ENCODE results near the gene KCNH6. TPM values are rescaled to one million over a fixed set of nuclear protein-coding genes. Genes with fewer than 3 reads are reported as not detected.
A peak's percentile ranks its signal among the peaks of the same experiment; 100 is the strongest.

Gene KCNH6
- total RNA-seq, 5 donors from 2014 or later (not counting 1 experiment from before 2014, with no cell fraction given) = not detected

- H3K9me3 Mint-ChIP-seq = no peaks in the 10 kb centered on the region
- peaks cover 34 to 38% of the 10 kb centered on the region in 2 donors for H3K27me3 Mint-ChIP-seq
- H3K36me3 Mint-ChIP-seq = no peaks in the 10 kb centered on the region
- peaks cover 3 to 55% of the 10 kb centered on the region in 2 experiments for H3K27me3 ChIP-seq (replicated peaks in 1 of 2; ENCODE audit: control insufficient read depth in 2 of 2, extremely low read depth in 1 of 2, insufficient read depth in 2 of 2, low read length in 1 of 2)
- no peak overlapping the region for H3K27ac Mint-ChIP-seq
- H3K4me3 ChIP-seq (ENCODE audit: control insufficient read depth in 1 of 2, extremely low read depth in 1 of 2, low read length in 1 of 2) = no peak overlapping the region
- peak overlapping the region in 1 of 3 donors; percentile 29 for H3K4me3 Mint-ChIP-seq
- no peak for DNase-seq
- peaks cover 0 to 12% of the 10 kb centered on the region in 2 experiments for H3K4me1 ChIP-seq (ENCODE audit: control insufficient read depth in 1 of 2, extremely low read depth in 1 of 2, insufficient read depth in 2 of 2, low read length in 2 of 2)
- POLR2A ChIA-PET = no interaction called here
- CTCF ChIA-PET = interaction anchor here in 1 of 2 donors (0.7 kb wide), 2 partner anchors 81 to 109 kb away, joined by 4 to 7 read pairs; no protein-coding TSS in a partner anchor
- H3K4me1 Mint-ChIP-seq = peaks cover 0 to 9% (median 6%) of the 10 kb centered on the region in 3 donors
- 94% methylated on average over 4 of the region's 4 CpGs for WGBS (ENCODE audit: insufficient coverage)
- no peaks in the 10 kb centered on the region for H3K9me3 ChIP-seq
- ATAC-seq (replicated peaks in 1 of 4) = no peak
- no peak overlapping the region for H3K27ac ChIP-seq (ENCODE audit: low read length)
- no peaks in the 10 kb centered on the region for H3K36me3 ChIP-seq (ENCODE audit: control insufficient read depth in 2 of 2, extremely low read depth in 1 of 2, insufficient read depth in 1 of 2, low read length in 1 of 2)
Observed at GRCh38 chr17:63537001-63537400, 13.8 kb downstream of the KCNH6 start.

GRCh38 chr17:63537991-63538692, 15.0 kb downstream of the KCNH6 start:
- peaks cover 0 to 9% (median 6%) of the 10 kb centered on the region in 3 donors for H3K4me1 Mint-ChIP-seq
- ChIA-PET CTCF (no interaction called here), POLR2A (no interaction called here)
- H3K36me3 ChIP-seq (ENCODE audit: control insufficient read depth in 2 of 2, extremely low read depth in 1 of 2, insufficient read depth in 1 of 2, low read length in 1 of 2) = no peaks in the 10 kb centered on the region
- no peak overlapping the region for H3K27ac Mint-ChIP-seq
- H3K4me3 ChIP-seq (ENCODE audit: control insufficient read depth in 1 of 2, extremely low read depth in 1 of 2, low read length in 1 of 2) = no peak overlapping the region
- peaks cover 0 to 12% of the 10 kb centered on the region in 2 experiments for H3K4me1 ChIP-seq (ENCODE audit: control insufficient read depth in 1 of 2, extremely low read depth in 1 of 2, insufficient read depth in 2 of 2, low read length in 2 of 2)
- no peaks in the 10 kb centered on the region for H3K9me3 ChIP-seq
- DNase-seq (peak in 1 of 35 experiments; percentile 6), ATAC-seq (replicated peaks in 1 of 4) (peak in 3 of 4 experiments; percentile 26 to 42 (median 33))
- no peaks in the 10 kb centered on the region for H3K9me3 Mint-ChIP-seq
- peak overlapping the region in 2 of 3 donors; percentile 30 to 34 for H3K4me3 Mint-ChIP-seq
- H3K27ac ChIP-seq (ENCODE audit: low read length) = no peak overlapping the region
- H3K36me3 Mint-ChIP-seq = no peaks in the 10 kb centered on the region
- WGBS (ENCODE audit: insufficient coverage) = 17% methylated on average over 36 of the region's 62 CpGs
- H3K27me3 ChIP-seq (replicated peaks in 1 of 2; ENCODE audit: control insufficient read depth in 2 of 2, extremely low read depth in 1 of 2, insufficient read depth in 2 of 2, low read length in 1 of 2) = peaks cover 3 to 59% of the 10 kb centered on the region in 2 experiments
- H3K27me3 Mint-ChIP-seq = peaks cover 34 to 38% of the 10 kb centered on the region in 2 donors

GRCh38 chr17:63538693-63539595, 15.8 kb downstream of the KCNH6 start:
- H3K36me3 ChIP-seq (ENCODE audit: control insufficient read depth in 2 of 2, extremely low read depth in 1 of 2, insufficient read depth in 1 of 2, low read length in 1 of 2) = no peaks in the 10 kb centered on the region
- no peak overlapping the region for H3K27ac ChIP-seq (ENCODE audit: low read length)
- peaks cover 0 to 9% (median 6%) of the 10 kb centered on the region in 3 donors for H3K4me1 Mint-ChIP-seq
- 76% methylated on average over 8 of the region's 9 CpGs for WGBS (ENCODE audit: insufficient coverage)
- peak overlapping the region in 1 of 3 donors; percentile 30 for H3K4me3 Mint-ChIP-seq
- peaks cover 0 to 12% of the 10 kb centered on the region in 2 experiments for H3K4me1 ChIP-seq (ENCODE audit: control insufficient read depth in 1 of 2, extremely low read depth in 1 of 2, insufficient read depth in 2 of 2, low read length in 2 of 2)
- DNase-seq = no peak
- H3K27ac Mint-ChIP-seq = peak overlapping the region in 1 of 2 donors; percentile 15
- H3K36me3 Mint-ChIP-seq = no peaks in the 10 kb centered on the region
- no peak for ATAC-seq (replicated peaks in 1 of 4)
- H3K9me3 Mint-ChIP-seq = no peaks in the 10 kb centered on the region
- no peak overlapping the region for H3K4me3 ChIP-seq (ENCODE audit: control insufficient read depth in 1 of 2, extremely low read depth in 1 of 2, low read length in 1 of 2)
- ChIA-PET POLR2A (no interaction called here), CTCF (interaction anchor here in 1 of 2 donors (0.6 kb wide), 1 partner anchor 9 kb away, joined by 3 read pairs; no protein-coding TSS in a partner anchor)
- H3K27me3 ChIP-seq (replicated peaks in 1 of 2; ENCODE audit: control insufficient read depth in 2 of 2, extremely low read depth in 1 of 2, insufficient read depth in 2 of 2, low read length in 1 of 2) = peaks cover 3 to 59% of the 10 kb centered on the region in 2 experiments
- H3K9me3 ChIP-seq = no peaks in the 10 kb centered on the region
- H3K27me3 Mint-ChIP-seq = peaks cover 34 to 38% of the 10 kb centered on the region in 2 donors

GRCh38 chr17:63540590-63540989, 17.4 kb downstream of the KCNH6 start:
- H3K9me3 ChIP-seq = no peaks in the 10 kb centered on the region
- no peak overlapping the region for H3K4me3 ChIP-seq (ENCODE audit: control insufficient read depth in 1 of 2, extremely low read depth in 1 of 2, low read length in 1 of 2)
- Mint-ChIP-seq H3K36me3 (no peaks in the 10 kb centered on the region), H3K27ac (no peak overlapping the region), H3K4me1 (peaks cover 0 to 9% (median 6%) of the 10 kb centered on the region in 3 donors), H3K27me3 (peaks cover 30 to 38% of the 10 kb centered on the region in 2 donors), H3K9me3 (no peaks in the 10 kb centered on the region), H3K4me3 (no peak overlapping the region)
- ChIA-PET POLR2A (no interaction called here), CTCF (no interaction called here)
- DNase-seq (no peak), ATAC-seq (replicated peaks in 1 of 4) (no peak)
- H3K27me3 ChIP-seq (replicated peaks in 1 of 2; ENCODE audit: control insufficient read depth in 2 of 2, extremely low read depth in 1 of 2, insufficient read depth in 2 of 2, low read length in 1 of 2) = peaks cover 3 to 53% of the 10 kb centered on the region in 2 experiments
- H3K4me1 ChIP-seq (ENCODE audit: control insufficient read depth in 1 of 2, extremely low read depth in 1 of 2, insufficient read depth in 2 of 2, low read length in 2 of 2) = peaks cover 0 to 12% of the 10 kb centered on the region in 2 experiments
- 86% methylated on average over 1 of the region's 4 CpGs for WGBS (ENCODE audit: insufficient coverage)
- no peaks in the 10 kb centered on the region for H3K36me3 ChIP-seq (ENCODE audit: control insufficient read depth in 2 of 2, extremely low read depth in 1 of 2, insufficient read depth in 1 of 2, low read length in 1 of 2)
- no peak overlapping the region for H3K27ac ChIP-seq (ENCODE audit: low read length)

GRCh38 chr17:63542218-63542545, 19.0 kb downstream of the KCNH6 start:
- ChIA-PET POLR2A (no interaction called here), CTCF (no interaction called here)
- no peaks in the 10 kb centered on the region for H3K36me3 Mint-ChIP-seq
- Histone ChIP-seq H3K4me3 (ENCODE audit: control insufficient read depth in 1 of 2, extremely low read depth in 1 of 2, low read length in 1 of 2) (no peak overlapping the region), H3K9me3 (no peaks in the 10 kb centered on the region), H3K36me3 (ENCODE audit: control insufficient read depth in 2 of 2, extremely low read depth in 1 of 2, insufficient read depth in 1 of 2, low read length in 1 of 2) (no peaks in the 10 kb centered on the region), H3K27me3 (replicated peaks in 1 of 2; ENCODE audit: control insufficient read depth in 2 of 2, extremely low read depth in 1 of 2, insufficient read depth in 2 of 2, low read length in 1 of 2) (peaks cover 3 to 48% of the 10 kb centered on the region in 2 experiments), H3K27ac (ENCODE audit: low read length) (no peak overlapping the region), H3K4me1 (ENCODE audit: control insufficient read depth in 1 of 2, extremely low read depth in 1 of 2, insufficient read depth in 2 of 2, low read length in 2 of 2) (peaks cover 0 to 12% of the 10 kb centered on the region in 2 experiments)
- no peak overlapping the region for H3K27ac Mint-ChIP-seq
- H3K4me1 Mint-ChIP-seq = peaks cover 0 to 9% (median 6%) of the 10 kb centered on the region in 3 donors
- no peak overlapping the region for H3K4me3 Mint-ChIP-seq
- ATAC-seq (replicated peaks in 1 of 4) = no peak
- H3K9me3 Mint-ChIP-seq = no peaks in the 10 kb centered on the region
- 91% methylated on average over 7 of the region's 9 CpGs for WGBS (ENCODE audit: insufficient coverage)
- DNase-seq = no peak
- peaks cover 28 to 31% of the 10 kb centered on the region in 2 donors for H3K27me3 Mint-ChIP-seq
